Fibroblast of lung (primary cell): Measurements from ENCODE around the gene C4orf33. TPM values are rescaled to one million over a fixed set of nuclear protein-coding genes. Genes with fewer than 3 reads are reported as not detected.

Source experiments
- DNase-seq, 2 donors: peaks; one replicate each; pipeline versions ENCODE4 v3.0.0 to v3.0.0-alpha.2; 2010; ENCODE audit warnings: low read depth in 2 of 2
- H2AFZ ChIP-seq: 2 replicates; pipeline ENCODE4 v1.5.1; 2012; ENCODE audit warnings: low read length, control low read depth, inconsistent platforms
- H3K27ac ChIP-seq: 2 replicates; pipeline ENCODE4 v1.5.1; 2011; ENCODE audit warnings: low read length, control low read depth; ENCODE audit not compliant: insufficient read depth
- H3K27me3 ChIP-seq: 2 replicates; pipeline ENCODE4 v1.5.1; 2011; ENCODE audit warnings: mild to moderate bottlenecking, low read length; ENCODE audit not compliant: control insufficient read depth, insufficient read depth
- H3K36me3 ChIP-seq: 2 replicates; pipeline ENCODE4 v1.5.1; 2011; ENCODE audit warnings: low read length; ENCODE audit not compliant: control insufficient read depth, insufficient read depth
- H3K4me1 ChIP-seq: 2 replicates; pipeline ENCODE4 v1.5.1; 2011; ENCODE audit warnings: low read length; ENCODE audit not compliant: control insufficient read depth, insufficient read depth; ENCODE audit errors: extremely low read depth
- H3K4me2 ChIP-seq: 2 replicates; pipeline ENCODE4 v1.5.1; 2011; ENCODE audit warnings: low read length, control low read depth; ENCODE audit not compliant: insufficient read depth; ENCODE audit errors: extremely low read depth
- H3K4me3 ChIP-seq, 4 experiments: fragments of 200-600 bp in 1 of 4; sonication (generic) in 1 of 4; replicated peaks in 1 of 4; 2 replicates each; pipeline ENCODE4 v1.5.1; 2011 to 2016; ENCODE audit warnings: low read length in 4 of 4, low read depth in 3 of 4, mild to moderate bottlenecking in 3 of 4, control low read depth in 2 of 4, inconsistent platforms in 1 of 4, mixed read lengths in 1 of 4; ENCODE audit not compliant: insufficient read depth in 1 of 4; ENCODE audit errors: control extremely low read depth in 1 of 4
- H3K79me2 ChIP-seq: 2 replicates; pipeline ENCODE4 v1.5.1; 2012; ENCODE audit warnings: mild to moderate bottlenecking, low read length, inconsistent platforms; ENCODE audit not compliant: control insufficient read depth, insufficient read depth
- H3K9ac ChIP-seq: 2 replicates; pipeline ENCODE4 v1.5.1; 2011; ENCODE audit warnings: mild to moderate bottlenecking, low read length, control low read depth; ENCODE audit not compliant: insufficient read depth
- H3K9me3 ChIP-seq: 2 replicates; pipeline ENCODE4 v1.5.1; 2012; ENCODE audit warnings: low read depth, low read length; ENCODE audit not compliant: control insufficient read depth, insufficient read depth
- H4K20me1 ChIP-seq: 2 replicates; pipeline ENCODE4 v1.5.1; 2011; ENCODE audit warnings: low read length; ENCODE audit not compliant: control insufficient read depth, insufficient read depth; ENCODE audit errors: extremely low read depth
- EZH2 ChIP-seq: IDR thresholded peaks from 2 replicates; pipeline ENCODE4 v1.5.1; 2012; ENCODE audit warnings: low read length, control low read depth, mild to moderate bottlenecking; ENCODE audit errors: missing control alignments
- polyA plus RNA-seq, 2 donors: library from polyadenylated mRNA; depleted of rRNA in 1 of 2; stranded (reverse) in 1 of 2; unstranded in 1 of 2; fragments of >200 nt; gene quantifications; 2 replicates each; pipeline ENCODE4 v1.2.1, GENCODE V29; 2011 to 2012; ENCODE audit warnings: missing spikeins in 1 of 2
- total RNA-seq: library from RNA; depleted of rRNA; stranded (reverse); fragments of >200 nt; gene quantifications from 2 replicates; pipeline ENCODE4 v1.2.1, GENCODE V29; 2014
- TF ChIP-seq, protein P1 (sequence below), 2 donors: IDR thresholded peaks in 1 of 2; conservative IDR thresholded peaks in 1 of 2; 1 replicate in 1 of 2; 2 replicates in 1 of 2; pipeline ENCODE4 v1.5.1; 2011 to 2012; ENCODE audit warnings: low read length in 2 of 2, control low read depth in 1 of 2, inconsistent platforms in 1 of 2, low read depth in 1 of 2, mild to moderate bottlenecking in 1 of 2

The C4orf33 gene
- total and polyA plus RNA-seq, 2 donors (not counting 1 experiment from before 2014, with no cell fraction given), result 14.0 to 16.7 TPM

DNA sequence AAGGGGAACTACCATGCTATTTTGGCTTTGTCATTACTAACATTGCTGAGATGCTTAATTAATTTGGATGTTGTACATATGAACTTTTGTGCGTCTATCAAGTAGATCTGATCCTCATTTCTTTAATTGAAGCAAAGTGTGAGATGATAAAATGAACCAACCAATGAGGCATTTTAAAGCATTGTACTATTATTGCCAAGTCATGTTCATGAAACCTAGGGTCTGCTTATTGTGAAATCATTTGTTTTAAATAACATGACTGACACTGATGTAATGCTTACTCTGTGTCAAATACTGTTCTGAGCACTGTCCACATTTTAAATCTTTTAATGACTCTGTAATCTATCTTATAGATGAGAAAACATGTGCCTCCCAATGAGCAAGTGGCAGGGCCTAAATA is 57.7 kb downstream of the C4orf33 start:
- TF ChIP-seq, protein P1, sequence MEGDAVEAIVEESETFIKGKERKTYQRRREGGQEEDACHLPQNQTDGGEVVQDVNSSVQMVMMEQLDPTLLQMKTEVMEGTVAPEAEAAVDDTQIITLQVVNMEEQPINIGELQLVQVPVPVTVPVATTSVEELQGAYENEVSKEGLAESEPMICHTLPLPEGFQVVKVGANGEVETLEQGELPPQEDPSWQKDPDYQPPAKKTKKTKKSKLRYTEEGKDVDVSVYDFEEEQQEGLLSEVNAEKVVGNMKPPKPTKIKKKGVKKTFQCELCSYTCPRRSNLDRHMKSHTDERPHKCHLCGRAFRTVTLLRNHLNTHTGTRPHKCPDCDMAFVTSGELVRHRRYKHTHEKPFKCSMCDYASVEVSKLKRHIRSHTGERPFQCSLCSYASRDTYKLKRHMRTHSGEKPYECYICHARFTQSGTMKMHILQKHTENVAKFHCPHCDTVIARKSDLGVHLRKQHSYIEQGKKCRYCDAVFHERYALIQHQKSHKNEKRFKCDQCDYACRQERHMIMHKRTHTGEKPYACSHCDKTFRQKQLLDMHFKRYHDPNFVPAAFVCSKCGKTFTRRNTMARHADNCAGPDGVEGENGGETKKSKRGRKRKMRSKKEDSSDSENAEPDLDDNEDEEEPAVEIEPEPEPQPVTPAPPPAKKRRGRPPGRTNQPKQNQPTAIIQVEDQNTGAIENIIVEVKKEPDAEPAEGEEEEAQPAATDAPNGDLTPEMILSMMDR (conservative IDR thresholded peaks at IDR 0.05 in 1 of 2, IDR thresholded peaks at IDR 0.05 in 1 of 2; ENCODE audit: low read depth in 1 of 2, low read length in 2 of 2), result no peak
- TF ChIP-seq EZH2, result no peak

GRCh38 chr4:129162450-129162849 is 66.5 kb downstream of the C4orf33 start:
- H3K9ac ChIP-seq, result no peak overlapping the region
- no peak overlapping the region for H3K27ac ChIP-seq
- H4K20me1 ChIP-seq, result no peaks in the 10 kb centered on the region
- DNase-seq, result no peak
- no peak overlapping the region for H3K4me2 ChIP-seq
- H3K4me3 ChIP-seq, result no peak overlapping the region
- no peak overlapping the region for H2AFZ ChIP-seq
- TF ChIP-seq EZH2, result no peak
- TF ChIP-seq, protein P1 (conservative IDR thresholded peaks at IDR 0.05 in 1 of 2, IDR thresholded peaks at IDR 0.05 in 1 of 2; ENCODE audit: low read depth in 1 of 2, low read length in 2 of 2), result no peak
- no peaks in the 10 kb centered on the region for H3K36me3 ChIP-seq
- no peaks in the 10 kb centered on the region for H3K9me3 ChIP-seq
- H3K79me2 ChIP-seq, result no peaks in the 10 kb centered on the region
- H3K4me1 ChIP-seq, result no peaks in the 10 kb centered on the region
- H3K27me3 ChIP-seq, result no peaks in the 10 kb centered on the region

More for the DNA sequence above, 57.7 kb downstream of the C4orf33 start:
- H3K4me3 ChIP-seq, result no peak overlapping the region
- H4K20me1 ChIP-seq, result no peaks in the 10 kb centered on the region
- H3K36me3 ChIP-seq, result no peaks in the 10 kb centered on the region
- H3K4me1 ChIP-seq, result no peaks in the 10 kb centered on the region
- H3K27me3 ChIP-seq, result no peaks in the 10 kb centered on the region
- H2AFZ ChIP-seq, result no peak overlapping the region
- no peaks in the 10 kb centered on the region for H3K9me3 ChIP-seq
- H3K4me2 ChIP-seq, result no peak overlapping the region
- no peak for DNase-seq
- H3K9ac ChIP-seq, result no peak overlapping the region
- no peak overlapping the region for H3K27ac ChIP-seq
- H3K79me2 ChIP-seq, result no peaks in the 10 kb centered on the region

DNA sequence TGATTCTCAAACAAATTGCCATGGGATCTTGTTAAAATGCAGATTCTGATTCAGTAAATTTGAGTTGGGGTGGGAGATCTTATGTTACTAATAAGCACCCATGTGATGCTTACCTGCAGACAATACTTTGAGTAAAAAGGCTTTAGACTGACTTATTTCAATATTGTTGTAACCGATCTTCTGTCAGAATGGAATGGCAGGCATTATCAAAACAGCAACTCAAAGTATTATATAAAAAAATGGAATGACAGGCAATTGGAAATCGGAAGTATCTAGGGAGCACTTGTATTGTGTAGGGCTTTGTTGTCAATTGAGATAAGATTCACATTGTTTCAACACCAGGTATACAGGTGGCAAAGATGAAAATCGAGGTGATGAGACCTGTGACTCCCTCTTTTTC is 67.5 kb downstream of the C4orf33 start:
- no peaks in the 10 kb centered on the region for H3K36me3 ChIP-seq
- H2AFZ ChIP-seq, result no peak overlapping the region
- H3K9ac ChIP-seq, result no peak overlapping the region
- no peaks in the 10 kb centered on the region for H4K20me1 ChIP-seq
- no peaks in the 10 kb centered on the region for H3K9me3 ChIP-seq
- no peak for TF ChIP-seq EZH2
- TF ChIP-seq, protein P1 (conservative IDR thresholded peaks at IDR 0.05 in 1 of 2, IDR thresholded peaks at IDR 0.05 in 1 of 2; ENCODE audit: low read depth in 1 of 2, low read length in 2 of 2), result no peak
- H3K27me3 ChIP-seq, result no peaks in the 10 kb centered on the region
- no peak overlapping the region for H3K27ac ChIP-seq
- H3K4me1 ChIP-seq, result no peaks in the 10 kb centered on the region
- no peak overlapping the region for H3K4me3 ChIP-seq
- no peak overlapping the region for H3K4me2 ChIP-seq
- no peaks in the 10 kb centered on the region for H3K79me2 ChIP-seq
- DNase-seq, result no peak
